ENCODE results near the gene GJB3.

The GJB3 gene

DNA sequence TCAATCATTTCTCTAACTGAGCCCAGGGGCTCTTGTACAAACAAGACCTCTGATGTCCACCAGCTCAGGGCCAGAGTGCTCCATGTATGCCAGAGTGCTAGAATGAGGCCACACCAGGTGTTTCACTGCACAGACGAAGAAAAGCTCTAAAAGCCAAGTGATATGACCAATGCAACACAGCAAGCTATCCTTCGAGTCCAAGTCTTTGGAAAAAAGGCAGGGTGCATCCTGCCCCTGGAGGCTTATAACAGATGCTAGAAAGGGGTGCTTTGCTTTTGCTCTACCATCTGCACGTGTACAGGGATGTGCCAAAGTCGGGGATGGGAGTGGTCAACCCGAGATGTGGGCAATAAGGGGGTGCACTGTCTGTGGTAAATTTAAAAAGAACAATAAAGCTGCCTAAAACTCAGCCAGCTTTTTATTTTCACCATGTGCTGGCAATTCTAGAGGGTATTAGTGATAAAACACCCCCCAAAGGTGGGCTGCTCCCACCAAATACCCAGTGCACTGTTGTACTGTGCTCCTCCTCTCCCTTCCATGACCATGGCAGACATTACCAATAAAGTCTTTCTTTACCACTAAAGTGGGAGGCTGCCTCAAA, 46.4 kb downstream of the GJB3 start:
- DNase-seq: no peak

DNA sequence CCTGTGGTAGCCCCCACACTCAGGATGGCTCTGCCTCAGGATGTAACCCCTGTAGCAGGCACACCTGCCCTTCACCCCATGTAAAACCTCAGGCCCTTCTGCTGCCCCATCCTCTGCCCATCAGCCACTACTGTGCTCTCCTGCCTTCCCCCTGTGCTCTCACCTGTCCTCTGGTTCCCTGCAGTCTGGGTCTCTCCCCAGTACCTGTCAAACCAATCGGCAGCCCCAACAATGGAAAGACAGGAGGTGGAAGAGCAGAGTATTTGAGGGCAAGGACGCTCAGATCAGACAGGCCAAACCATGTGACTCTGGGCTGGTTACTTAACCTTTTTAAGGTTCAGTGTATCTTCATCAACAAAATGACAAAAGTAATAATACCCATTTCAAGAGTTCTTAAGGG, 47.6 kb downstream of the GJB3 start:
- no peak for DNase-seq

DNA sequence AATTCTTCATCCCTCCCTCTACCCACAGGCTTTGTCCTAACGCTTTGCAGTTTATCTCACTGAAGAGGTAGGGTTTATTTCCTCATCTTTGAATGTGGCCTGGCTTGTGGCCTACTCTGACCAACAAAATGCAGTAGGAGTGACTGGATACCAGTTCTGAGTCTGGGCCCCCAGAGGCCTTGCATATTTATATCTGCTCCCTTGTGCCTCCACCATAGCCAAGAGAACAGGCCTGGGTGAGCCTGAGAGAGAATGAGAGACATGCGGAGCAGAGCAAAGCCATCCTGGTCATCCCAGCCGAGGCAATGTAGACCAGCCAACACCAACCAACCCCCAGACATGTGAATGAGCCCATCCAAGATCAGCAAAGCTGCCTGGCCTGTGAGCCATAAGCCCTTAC, 48.2 kb downstream of the GJB3 start:
- DNase-seq: no peak

GRCh38 chr1:34831721-34832246, 50.8 kb downstream of the GJB3 start:
- no peak for DNase-seq

GRCh38 chr1:34833711-34834110, 52.7 kb downstream of the GJB3 start:
- DNase-seq: no peak
